Ascending aorta (tissue), 2 donors: ENCODE results near the gene GRB14. TPM values are rescaled to one million over a fixed set of nuclear protein-coding genes. Genes with fewer than 3 reads are reported as not detected.
A peak's percentile ranks its signal among the peaks of the same experiment; 100 is the strongest.

Experiments used
- DNase-seq, 2 donors: peaks; one replicate each; pipeline ENCODE4 v3.0.0-alpha.2; 2019; ENCODE audit warnings: low spot score in 2 of 2
- H3K27ac ChIP-seq, 2 donors: fragments of 200-600 bp; sonication (generic); one replicate each; pipeline ENCODE4 v1.5.1; 2016 to 2017; ENCODE audit warnings: mild to moderate bottlenecking in 1 of 2
- H3K27me3 ChIP-seq: fragments of 200-600 bp; sonication (generic); one replicate; pipeline ENCODE4 v1.5.1; 2017
- H3K36me3 ChIP-seq, 2 donors: fragments of 200-600 bp; sonication (generic); one replicate each; pipeline ENCODE4 v1.5.1; 2016
- H3K4me1 ChIP-seq, 2 donors: fragments of 200-600 bp; sonication (generic); one replicate each; pipeline ENCODE4 v1.5.1; 2016 to 2017; ENCODE audit warnings: mild to moderate bottlenecking in 1 of 2
- H3K4me3 ChIP-seq, 2 donors: fragments of 200-600 bp; sonication (generic); one replicate each; pipeline ENCODE4 v1.5.1; 2016 to 2017; ENCODE audit warnings: mild to moderate bottlenecking in 1 of 2
- H3K9me3 ChIP-seq, 2 donors: fragments of 200-600 bp; sonication (generic); one replicate each; pipeline ENCODE4 v1.5.1; 2016
- intact Hi-C: fragments of 100-400 bp; cut with DNase I; formaldehyde crosslinking; loops from one replicate; pipeline ENCODE4 v1.15.1; 2023
- total RNA-seq: library from RNA; depleted of rRNA; stranded (reverse); fragments of >200 nt; gene quantifications from one replicate; pipeline ENCODE4 v1.1.0, GENCODE V29; 2016
- TF ChIP-seq, protein P1 (sequence below), 3 experiments: fragments of 200-600 bp in 2 of 3; fragments of 450-650 bp in 1 of 3; sonication (generic) in 2 of 3; IDR thresholded peaks; one replicate each; pipeline ENCODE4 v1.5.1; 2016 to 2019; ENCODE audit warnings: antibody characterized with exemption in 3 of 3, mild to moderate bottlenecking in 1 of 3, moderate library complexity in 1 of 3

The GRB14 gene
- total RNA-seq, 1 donor from 2014 or later = 1.1 TPM

DNA sequence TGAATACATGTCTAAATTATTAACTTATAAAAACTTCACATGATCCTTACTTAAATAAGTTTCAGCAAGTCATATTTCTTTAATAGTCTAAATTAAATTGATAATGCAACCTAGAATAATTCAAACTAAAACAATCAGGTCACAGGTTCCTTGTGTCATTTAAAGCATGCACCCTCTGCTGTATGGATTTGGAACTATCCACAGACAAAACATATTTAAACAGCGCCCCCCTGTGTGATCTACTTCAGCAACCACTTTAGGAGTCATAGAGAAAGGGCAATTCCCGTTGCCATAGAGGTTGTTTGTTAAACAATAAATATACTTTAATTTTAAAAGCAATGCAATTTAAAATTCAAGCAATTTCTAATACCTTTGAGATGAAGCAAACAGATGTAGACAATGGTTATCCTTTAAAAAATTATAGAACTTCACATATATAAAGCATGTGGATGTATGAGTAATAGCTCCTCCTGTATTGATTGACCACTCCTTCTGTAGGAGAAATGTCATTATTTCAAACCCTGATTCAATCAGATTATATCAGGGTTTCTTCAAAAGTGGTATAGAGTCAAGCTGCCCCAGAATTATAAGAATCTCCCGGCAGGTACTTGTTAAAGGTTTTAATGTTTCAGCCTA is 21.2 kb downstream of the GRB14 start:
- intact Hi-C loops = no loop called here
- no peaks in the 10 kb centered on the region for H3K9me3 ChIP-seq
- no peak overlapping the region for H3K27ac ChIP-seq
- H3K4me1 ChIP-seq = no peaks in the 10 kb centered on the region
- no peaks in the 10 kb centered on the region for H3K36me3 ChIP-seq
- no peak overlapping the region for H3K4me3 ChIP-seq
- TF ChIP-seq, protein P1, sequence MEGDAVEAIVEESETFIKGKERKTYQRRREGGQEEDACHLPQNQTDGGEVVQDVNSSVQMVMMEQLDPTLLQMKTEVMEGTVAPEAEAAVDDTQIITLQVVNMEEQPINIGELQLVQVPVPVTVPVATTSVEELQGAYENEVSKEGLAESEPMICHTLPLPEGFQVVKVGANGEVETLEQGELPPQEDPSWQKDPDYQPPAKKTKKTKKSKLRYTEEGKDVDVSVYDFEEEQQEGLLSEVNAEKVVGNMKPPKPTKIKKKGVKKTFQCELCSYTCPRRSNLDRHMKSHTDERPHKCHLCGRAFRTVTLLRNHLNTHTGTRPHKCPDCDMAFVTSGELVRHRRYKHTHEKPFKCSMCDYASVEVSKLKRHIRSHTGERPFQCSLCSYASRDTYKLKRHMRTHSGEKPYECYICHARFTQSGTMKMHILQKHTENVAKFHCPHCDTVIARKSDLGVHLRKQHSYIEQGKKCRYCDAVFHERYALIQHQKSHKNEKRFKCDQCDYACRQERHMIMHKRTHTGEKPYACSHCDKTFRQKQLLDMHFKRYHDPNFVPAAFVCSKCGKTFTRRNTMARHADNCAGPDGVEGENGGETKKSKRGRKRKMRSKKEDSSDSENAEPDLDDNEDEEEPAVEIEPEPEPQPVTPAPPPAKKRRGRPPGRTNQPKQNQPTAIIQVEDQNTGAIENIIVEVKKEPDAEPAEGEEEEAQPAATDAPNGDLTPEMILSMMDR (IDR thresholded peaks at IDR 0.05) = peak in 1 of 3 experiments; percentile 51
- no peaks in the 10 kb centered on the region for H3K27me3 ChIP-seq
- DNase-seq = no peak

DNA sequence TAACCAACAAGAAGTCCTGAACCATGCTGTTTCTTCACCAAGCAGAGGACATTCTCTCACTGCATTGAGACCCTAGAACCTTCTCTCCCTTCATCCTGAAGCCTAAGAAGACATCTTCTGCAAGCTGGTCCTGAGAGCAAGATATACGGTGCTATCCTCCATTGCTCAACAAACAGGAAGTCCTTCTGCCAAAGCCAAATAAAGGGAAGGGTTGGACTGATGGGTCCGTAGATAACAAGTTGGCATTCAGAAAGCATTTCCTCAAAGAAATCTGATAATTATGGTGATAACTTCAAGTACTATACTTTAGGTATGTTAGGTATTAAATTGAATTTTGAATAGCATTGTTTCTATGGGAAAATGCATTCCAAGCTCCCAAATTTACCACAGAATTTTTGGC is 23.3 kb downstream of the GRB14 start:
- Histone ChIP-seq H3K36me3 (no peaks in the 10 kb centered on the region), H3K4me1 (no peaks in the 10 kb centered on the region), H3K27me3 (no peaks in the 10 kb centered on the region), H3K4me3 (no peak overlapping the region), H3K9me3 (no peaks in the 10 kb centered on the region), H3K27ac (no peak overlapping the region)
- DNase-seq = no peak
- TF ChIP-seq, protein P1 (IDR thresholded peaks at IDR 0.05) = no peak
- intact Hi-C loops = no loop called here

DNA sequence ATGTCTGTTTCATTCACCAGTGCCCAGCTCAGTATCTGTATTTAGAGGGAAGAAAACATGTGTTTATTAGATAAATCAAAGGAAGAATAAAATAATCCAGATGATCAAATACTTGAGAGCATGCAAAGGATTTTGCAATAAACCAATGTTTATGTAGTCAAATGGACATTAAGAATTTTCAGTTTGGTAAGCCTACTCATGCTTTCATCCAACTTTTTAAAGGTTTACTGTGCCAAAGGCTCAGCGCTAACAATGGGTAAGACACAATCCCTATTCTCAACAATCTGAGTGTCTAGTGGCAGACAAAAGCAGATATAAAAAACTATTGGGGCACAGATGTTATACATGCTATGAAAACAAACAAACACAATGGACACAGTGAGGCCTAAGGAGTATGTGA is 26.3 kb downstream of the GRB14 start:
- intact Hi-C loops = no loop called here
- no peak for DNase-seq

DNA sequence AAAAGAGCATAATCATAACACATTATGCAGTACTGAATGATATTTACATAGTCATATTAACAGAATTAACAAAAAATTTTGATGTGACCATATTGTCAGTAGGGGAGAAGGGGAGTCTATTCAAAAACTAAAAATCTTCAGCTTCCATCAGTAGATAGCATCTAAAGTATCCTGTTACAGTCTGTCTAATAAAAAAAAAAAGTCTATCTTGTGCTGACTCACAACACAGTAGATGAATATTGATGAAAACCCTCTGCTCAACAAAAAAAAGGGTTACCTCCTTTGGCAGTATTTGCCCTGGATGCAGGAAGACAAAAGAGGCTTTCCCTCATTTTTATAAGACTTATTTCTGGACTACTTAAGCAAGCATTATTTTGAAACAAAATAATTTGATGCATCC is 27.3 kb downstream of the GRB14 start:
- H3K4me3 ChIP-seq = no peak overlapping the region
- intact Hi-C loops = no loop called here
- no peak for DNase-seq
- no peaks in the 10 kb centered on the region for H3K27me3 ChIP-seq
- TF ChIP-seq, protein P1 (IDR thresholded peaks at IDR 0.05) = no peak
- no peaks in the 10 kb centered on the region for H3K9me3 ChIP-seq
- H3K36me3 ChIP-seq = no peaks in the 10 kb centered on the region
- H3K27ac ChIP-seq = no peak overlapping the region
- H3K4me1 ChIP-seq = no peaks in the 10 kb centered on the region

More for the DNA sequence above, 26.3 kb downstream of the GRB14 start:
- Histone ChIP-seq H3K4me1 (no peaks in the 10 kb centered on the region), H3K4me3 (no peak overlapping the region), H3K9me3 (no peaks in the 10 kb centered on the region), H3K27ac (no peak overlapping the region), H3K36me3 (no peaks in the 10 kb centered on the region), H3K27me3 (no peaks in the 10 kb centered on the region)
- TF ChIP-seq, protein P1 (IDR thresholded peaks at IDR 0.05) = no peak

DNA sequence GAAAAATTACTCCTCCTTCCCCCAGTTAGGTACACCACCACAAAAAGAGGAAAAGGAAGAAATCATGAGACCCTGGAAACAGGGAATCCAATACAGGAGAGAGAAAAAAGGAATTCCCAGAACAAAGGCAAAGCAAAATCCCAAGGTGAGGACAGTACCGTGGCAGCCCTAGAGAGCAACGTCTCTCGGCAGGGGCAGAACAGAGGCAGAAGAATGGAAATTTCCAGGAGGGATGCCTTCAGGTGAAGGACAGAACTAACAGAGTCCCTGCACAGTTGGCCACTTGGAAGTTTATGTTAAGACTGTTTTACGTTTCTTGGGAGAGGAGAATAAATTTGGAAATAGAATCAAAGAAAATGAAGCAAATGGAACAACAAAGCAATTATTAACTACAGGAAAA is 27.7 kb downstream of the GRB14 start:
- no peak overlapping the region for H3K4me3 ChIP-seq
- no peak for DNase-seq
- H3K4me1 ChIP-seq = no peaks in the 10 kb centered on the region
- no peaks in the 10 kb centered on the region for H3K36me3 ChIP-seq
- no peak overlapping the region for H3K27ac ChIP-seq
- no peaks in the 10 kb centered on the region for H3K9me3 ChIP-seq
- no peaks in the 10 kb centered on the region for H3K27me3 ChIP-seq
- TF ChIP-seq, protein P1 (IDR thresholded peaks at IDR 0.05) = no peak
- intact Hi-C loops = no loop called here

DNA sequence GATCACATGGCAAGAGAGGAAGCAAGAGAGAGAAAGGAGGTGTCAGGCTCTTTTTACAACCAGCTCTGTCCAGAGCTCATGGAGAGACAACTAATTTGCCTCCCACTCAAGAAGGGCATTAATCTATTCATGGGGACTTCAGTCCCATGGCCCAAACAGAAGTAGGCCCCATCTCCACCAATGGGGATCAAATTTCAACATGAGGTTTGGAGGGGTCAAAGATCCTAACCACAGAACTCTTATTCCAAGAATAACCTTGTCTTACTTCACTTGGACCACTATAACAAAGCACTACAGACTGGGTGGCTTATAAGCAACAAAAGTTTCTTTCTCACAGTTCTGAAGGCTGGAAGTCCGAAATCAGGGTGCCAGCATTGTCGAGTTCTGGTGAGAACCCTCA is 31.8 kb downstream of the GRB14 start:
- Histone ChIP-seq H3K4me3 (no peak overlapping the region), H3K27me3 (no peaks in the 10 kb centered on the region), H3K9me3 (no peaks in the 10 kb centered on the region), H3K36me3 (no peaks in the 10 kb centered on the region), H3K27ac (no peak overlapping the region), H3K4me1 (no peaks in the 10 kb centered on the region)
- no peak for DNase-seq
- TF ChIP-seq, protein P1 (IDR thresholded peaks at IDR 0.05) = no peak
- intact Hi-C loops = no loop called here
